SK-N-SH (cell line): ENCODE measurements around the gene HNRNPUL1. TPM values are rescaled to one million over a fixed set of nuclear protein-coding genes. Genes with fewer than 3 reads are reported as not detected.

Experiments
- CTCF ChIA-PET: fragments of 300-600, 350-600 bp; formaldehyde crosslinking; extraction: SDS; loops from one replicate; lab custom pipeline; 2021; lab: Yijun Ruan, JAX
- POLR2A ChIA-PET: fragments of 350-600 bp; sonication (Branson Sonifier 250); formaldehyde crosslinking; extraction: SDS; loops from one replicate; lab custom pipeline; 2020; ENCODE audit warnings: antibody characterized with exemption, inconsistent platforms; lab: Yijun Ruan, JAX
- DNase-seq: peaks from one replicate; pipeline ENCODE4 v3.0.0; 2012
- H2AFZ ChIP-seq: fragments of 200-600 bp; sonication (generic); 2 replicates; pipeline ENCODE4 v1.8.1; 2016; ENCODE audit warnings: antibody characterized with exemption, mild to moderate bottlenecking, low read depth
- H3F3A ChIP-seq: fragments of 200-600 bp; sonication (generic); replicated peaks from 2 replicates; pipeline ENCODE3; 2016; ENCODE audit warnings: antibody characterized with exemption, mild to moderate bottlenecking; ENCODE audit not compliant: insufficient read depth
- H3K27ac ChIP-seq, 2 experiments: fragments of 200-500 bp in 1 of 2; fragments of 200-600 bp in 1 of 2; sonication (Bioruptor generic) in 1 of 2; sonication (generic), shearing (Covaris generic) in 1 of 2; 2 replicates each; pipeline versions ENCODE4 v1.5.1 to v1.6.1; 2014 to 2016; ENCODE audit warnings: low read depth in 2 of 2, inconsistent platforms in 1 of 2, low read length in 1 of 2, mild to moderate bottlenecking in 1 of 2, mixed read lengths in 1 of 2
- H3K27me3 ChIP-seq: fragments of 200-600 bp; sonication (generic), shearing (Covaris generic); 2 replicates; pipeline ENCODE4 v1.6.1; 2016; ENCODE audit warnings: mixed run types; ENCODE audit not compliant: insufficient read depth
- H3K36me3 ChIP-seq, 2 experiments: fragments of 200-500 bp in 1 of 2; fragments of 200-600 bp in 1 of 2; sonication (Bioruptor generic) in 1 of 2; sonication (generic) in 1 of 2; replicated peaks in 1 of 2; 2 replicates each; pipeline versions ENCODE3 to v1.5.1; 2014 to 2016; ENCODE audit warnings: low read length in 1 of 2, mild to moderate bottlenecking in 1 of 2; ENCODE audit not compliant: insufficient read depth in 2 of 2, control insufficient read depth in 1 of 2
- H3K4me1 ChIP-seq, 2 experiments: fragments of 200-500 bp in 1 of 2; fragments of 200-600 bp in 1 of 2; sonication (Bioruptor generic) in 1 of 2; sonication (generic), shearing (Covaris generic) in 1 of 2; 2 replicates each; pipeline versions ENCODE4 v1.5.1 to v1.6.1; 2014 to 2016; ENCODE audit warnings: low read depth in 1 of 2, low read length in 1 of 2, mixed run types in 1 of 2; ENCODE audit not compliant: insufficient read depth in 2 of 2, control insufficient read depth in 1 of 2
- H3K4me2 ChIP-seq: fragments of 200-600 bp; sonication (generic), shearing (Covaris generic); 2 replicates; pipeline ENCODE4 v1.6.1; 2017; ENCODE audit warnings: mixed run types
- H3K4me3 ChIP-seq, 2 experiments: fragments of 200-500 bp in 1 of 2; fragments of 200-600 bp in 1 of 2; sonication (Bioruptor generic) in 1 of 2; sonication (generic), shearing (Covaris generic) in 1 of 2; 2 replicates each; pipeline versions ENCODE4 v1.5.1 to v1.8.1; 2014 to 2016; ENCODE audit warnings: low read depth in 2 of 2, inconsistent platforms in 1 of 2, low read length in 1 of 2, mild to moderate bottlenecking in 1 of 2, mixed read lengths in 1 of 2, moderate library complexity in 1 of 2
- H3K79me2 ChIP-seq: fragments of 200-600 bp; sonication (generic); 2 replicates; pipeline ENCODE4 v1.8.1; 2017; ENCODE audit warnings: mild to moderate bottlenecking; ENCODE audit not compliant: insufficient read depth
- H3K9ac ChIP-seq: fragments of 200-600 bp; sonication (generic); 2 replicates; pipeline ENCODE4 v1.6.1; 2017; ENCODE audit warnings: mixed run types
- H3K9me2 ChIP-seq: fragments of 200-600 bp; sonication (generic); 2 replicates; pipeline ENCODE4 v1.6.1; 2017; ENCODE audit warnings: mixed run types
- H3K9me3 ChIP-seq: fragments of 200-600 bp; sonication (generic); 2 replicates; pipeline ENCODE4 v1.6.1; 2017; ENCODE audit warnings: mixed run types, mild to moderate bottlenecking, moderate library complexity
- H4K20me1 ChIP-seq: fragments of 200-600 bp; sonication (generic); 2 replicates; pipeline ENCODE4 v1.6.1; 2017; ENCODE audit warnings: mild to moderate bottlenecking, mixed run types; ENCODE audit not compliant: insufficient read depth
- FOSL2 ChIP-seq: IDR thresholded peaks from 2 replicates; pipeline ENCODE4 v1.4.0; 2012; ENCODE audit warnings: low read depth, mild to moderate bottlenecking, moderate library complexity, borderline replicate concordance
- FOXJ3 ChIP-seq: sonication (generic); formaldehyde crosslinking; IDR thresholded peaks from 2 replicates; pipeline ENCODE4 v1.5.1; 2020; ENCODE audit warnings: mild to moderate bottlenecking, missing genetic modification reagents
- GATA2 ChIP-seq: sonication (generic); formaldehyde crosslinking; IDR thresholded peaks from 2 replicates; pipeline ENCODE4 v1.5.0; 2020; ENCODE audit warnings: mild to moderate bottlenecking, missing genetic modification reagents
- JUND ChIP-seq: IDR thresholded peaks from 2 replicates; pipeline ENCODE4 v1.4.0; 2012
- MEF2A ChIP-seq: IDR thresholded peaks from 2 replicates; pipeline ENCODE4 v1.4.0; 2012; ENCODE audit warnings: low read depth, borderline replicate concordance
- MXI1 ChIP-seq: IDR thresholded peaks from 2 replicates; pipeline ENCODE4 v1.6.1; 2012; ENCODE audit warnings: mild to moderate bottlenecking, low read depth, low read length, improper control_type of control experiment
- PBX3 ChIP-seq: IDR thresholded peaks from 2 replicates; pipeline ENCODE4; 2012
- RAD21 ChIP-seq: IDR thresholded peaks from 2 replicates; pipeline ENCODE4 v1.6.1; 2012; ENCODE audit warnings: mild to moderate bottlenecking, low read length
- RFX5 ChIP-seq: IDR thresholded peaks from 2 replicates; pipeline ENCODE4 v1.6.1; 2012; ENCODE audit warnings: mild to moderate bottlenecking, improper control_type of control experiment, low read length
- RXRA ChIP-seq: IDR thresholded peaks from 2 replicates; pipeline ENCODE4 v1.4.0; 2012; ENCODE audit warnings: low read depth, mild to moderate bottlenecking, borderline replicate concordance
- TEAD4 ChIP-seq: IDR thresholded peaks from 2 replicates; pipeline ENCODE4 v1.4.0; 2012; ENCODE audit warnings: mild to moderate bottlenecking, borderline replicate concordance; ENCODE audit not compliant: insufficient read depth
- WGBS: methylation state at CpG from one replicate; pipeline ENCODE4 v1.1.6; 2017; ENCODE audit warnings: low lambda C conversion rate; 5-methylcytosine and 5-hydroxymethylcytosine counted together
- polyA plus RNA-seq, 3 experiments: library from polyadenylated mRNA; depleted of rRNA; stranded (reverse); fragments of >200 nt; gene quantifications; 2 replicates each; pipeline ENCODE4 v1.2.3, GENCODE V29; 2012

Gene HNRNPUL1
- polyA plus RNA-seq, 1 of the 3 experiments (the other 2 are of a cell fraction): 41.5 TPM

GRCh38 chr19:41276231-41276630, 12.1 kb downstream of the HNRNPUL1 start:
- no peaks in the 10 kb centered on the region for H3K9me3 ChIP-seq
- TF ChIP-seq PBX3: no peak
- TF ChIP-seq RFX5: no peak
- TF ChIP-seq FOSL2: no peak
- TF ChIP-seq MXI1: no peak
- TF ChIP-seq TEAD4: no peak
- TF ChIP-seq MEF2A: no peak
- TF ChIP-seq GATA2 (CRISPR knock-in tag): no peak
- no peak overlapping the region for H3K4me3 ChIP-seq
- H3K36me3 ChIP-seq: peaks cover 88 to 95% of the 10 kb centered on the region in 2 experiments
- H3K79me2 ChIP-seq: peaks cover 9% of the 10 kb centered on the region
- H3K4me1 ChIP-seq: no peaks in the 10 kb centered on the region
- ChIA-PET CTCF (interaction anchor here (2.5 kb wide), 1 partner anchor 32 kb away, joined by 11 read pairs; no protein-coding TSS in a partner anchor), POLR2A (no interaction called here)
- no peaks in the 10 kb centered on the region for H3K9me2 ChIP-seq
- 67% methylated on average over 3 of the region's 3 CpGs for WGBS
- DNase-seq: no peak
- 0 out of 2 replicates have a peak, but pooled peaks cover 4% of the 10 kb centered on the region for H4K20me1 ChIP-seq
- peaks cover 5% of the 10 kb centered on the region for H3F3A ChIP-seq
- H3K4me2 ChIP-seq: no peak overlapping the region
- H3K27me3 ChIP-seq: no peaks in the 10 kb centered on the region
- H3K27ac ChIP-seq: no peak overlapping the region
- no peak overlapping the region for H3K9ac ChIP-seq
- H2AFZ ChIP-seq: no peak overlapping the region

GRCh38 chr19:41278478-41278877, 14.3 kb downstream of the HNRNPUL1 start:
- no peak for DNase-seq
- Histone ChIP-seq H3K9ac (no peak overlapping the region), H3K4me1 (no peaks in the 10 kb centered on the region), H3K27me3 (no peaks in the 10 kb centered on the region), H4K20me1 (0 out of 2 replicates have a peak, but pooled peaks cover 4% of the 10 kb centered on the region), H3K79me2 (peaks cover 15% of the 10 kb centered on the region), H3K27ac (no peak overlapping the region), H3K9me3 (no peaks in the 10 kb centered on the region), H2AFZ (no peak overlapping the region), H3K4me3 (no peak overlapping the region), H3K36me3 (peaks cover 81 to 93% of the 10 kb centered on the region in 2 experiments), H3K4me2 (no peak overlapping the region), H3F3A (peaks cover 5% of the 10 kb centered on the region), H3K9me2 (no peaks in the 10 kb centered on the region)
- CTCF ChIA-PET: interaction anchor here (2.5 kb wide), 1 partner anchor 30 kb away, joined by 10 read pairs; no protein-coding TSS in a partner anchor
- TF ChIP-seq FOXJ3 (CRISPR knock-in tag) (no peak), JUND (no peak), RAD21 (no peak), TEAD4 (no peak), GATA2 (CRISPR knock-in tag) (no peak), RXRA (no peak)
- 100% methylated on average over 2 of the region's 2 CpGs for WGBS
- POLR2A ChIA-PET: no interaction called here
